GM19438 (cell line): ENCODE results near the gene GP9.
"Not testable (repeated sequence)": the region's sequence is repeated elsewhere in the genome, so short reads cannot be mapped to it uniquely, and the experiment has no call there.

Source experiments
- ATAC-seq: cut with Tn5 transposase; IDR thresholded peaks from one replicate; pipeline ENCODE4 v1.9.1; 2021; ENCODE audit warnings: low read depth; ENCODE audit not compliant: unreplicated experiment

The GP9 gene

GRCh38 chr3:129069313-129070085 is 8.9 kb downstream of the GP9 start:
- not testable (repeated sequence) for ATAC-seq

GRCh38 chr3:129070086-129070885 is 9.7 kb downstream of the GP9 start:
- ATAC-seq = no peak

- no peak for ATAC-seq
Observed at GRCh38 chr3:129077222-129077621, 16.6 kb downstream of the GP9 start.

GRCh38 chr3:129078510-129078909 is 17.9 kb downstream of the GP9 start:
- ATAC-seq = no peak

GRCh38 chr3:129081503-129081902 is 20.9 kb downstream of the GP9 start:
- no peak for ATAC-seq

GRCh38 chr3:129082026-129082425 is 21.4 kb downstream of the GP9 start:
- no peak for ATAC-seq

- no peak for ATAC-seq
Observed at GRCh38 chr3:129084501-129084900, 23.9 kb downstream of the GP9 start.

GRCh38 chr3:129085165-129085715 is 24.7 kb downstream of the GP9 start:
- ATAC-seq = no peak

- no peak for ATAC-seq
Observed at GRCh38 chr3:129085818-129086217, 25.2 kb downstream of the GP9 start.

- no peak for ATAC-seq
Observed at GRCh38 chr3:129087138-129087702, 26.6 kb downstream of the GP9 start.

- ATAC-seq = not testable (repeated sequence)
Observed at GRCh38 chr3:129087904-129088303, 27.3 kb downstream of the GP9 start.

- not testable (repeated sequence) for ATAC-seq
Observed at GRCh38 chr3:129088312-129088711, 27.7 kb downstream of the GP9 start.

- no peak for ATAC-seq
Observed at GRCh38 chr3:129095285-129095684, 34.7 kb downstream of the GP9 start.

- ATAC-seq = no peak
Observed at GRCh38 chr3:129100274-129100673, 39.7 kb downstream of the GP9 start.

GRCh38 chr3:129101370-129102138 is 41.0 kb downstream of the GP9 start:
- ATAC-seq = no peak

- no peak for ATAC-seq
Observed at GRCh38 chr3:129103296-129103695, 42.7 kb downstream of the GP9 start.

- no peak for ATAC-seq
Observed at GRCh38 chr3:129104051-129104450, 43.5 kb downstream of the GP9 start.

GRCh38 chr3:129104498-129105079 is 44.0 kb downstream of the GP9 start:
- ATAC-seq = no peak

- ATAC-seq = no peak
Observed at GRCh38 chr3:129105862-129106261, 45.3 kb downstream of the GP9 start.

GRCh38 chr3:129106320-129106719 is 45.7 kb downstream of the GP9 start:
- no peak for ATAC-seq
